AG10803 (cell line): Measurements from ENCODE around the gene GPR35.

Experiments
- DNase-seq: peaks from one replicate; pipeline ENCODE4 v3.0.0; 2010; ENCODE audit warnings: low read depth
- H3K4me3 ChIP-seq: 2 replicates; pipeline ENCODE4 v1.5.1; 2011; ENCODE audit warnings: mild to moderate bottlenecking, low read length, control low read depth
- CTCF ChIP-seq: conservative IDR thresholded peaks from 2 replicates; pipeline ENCODE4 v1.5.1; 2011; ENCODE audit warnings: mild to moderate bottlenecking, low read length, control low read depth, inconsistent platforms

GPR35 gene

GRCh38 chr2:240636563-240637115 lies 11.4 kb downstream of the GPR35 start:
- no peak for TF ChIP-seq CTCF
- no peak for DNase-seq
- H3K4me3 ChIP-seq: no peak overlapping the region

GRCh38 chr2:240637116-240637900 lies 12.0 kb downstream of the GPR35 start:
- no peak for TF ChIP-seq CTCF
- DNase-seq: no peak

GRCh38 chr2:240637901-240638345 lies 12.6 kb downstream of the GPR35 start:
- H3K4me3 ChIP-seq: no peak overlapping the region
- TF ChIP-seq CTCF: no peak
- no peak for DNase-seq

More at GRCh38 chr2:240637116-240637900, 12.0 kb downstream of the GPR35 start:
- H3K4me3 ChIP-seq: no peak overlapping the region

- TF ChIP-seq CTCF: no peak
These were observed 13.4 kb downstream of the GPR35 start for GRCh38 chr2:240638512-240639160.

GRCh38 chr2:240639566-240639965 lies 14.3 kb downstream of the GPR35 start:
- H3K4me3 ChIP-seq: no peak overlapping the region
- no peak for TF ChIP-seq CTCF
- no peak for DNase-seq

More at GRCh38 chr2:240638512-240639160, 13.4 kb downstream of the GPR35 start:
- peak; percentile 2 for DNase-seq
- no peak overlapping the region for H3K4me3 ChIP-seq

GRCh38 chr2:240640939-240641338 lies 15.7 kb downstream of the GPR35 start:
- DNase-seq: peak; percentile 21
- no peak overlapping the region for H3K4me3 ChIP-seq
- TF ChIP-seq CTCF: peak; percentile 44
